Small intestine (tissue), 7 donors: ENCODE results near the gene DOK4. TPM values are rescaled to one million over a fixed set of nuclear protein-coding genes. Genes with fewer than 3 reads are reported as not detected.
A peak's percentile ranks its signal among the peaks of the same experiment; 100 is the strongest.

Source experiments
- DNase-seq, 2 donors: peaks; one replicate each; pipeline versions ENCODE4 v3.0.0 to v3.0.0-alpha.2; 2013
- FAIRE-seq: peaks from 2 replicates; lab custom pipeline; 2012; peaks lifted over from hg19 to GRCh38; lab: Jason Lieb, UNC
- H3K27ac ChIP-seq, 3 donors: one replicate each; pipeline ENCODE4 v1.5.1; 2013; ENCODE audit warnings: low read length in 2 of 3, mild to moderate bottlenecking in 2 of 3, control low read depth in 1 of 3, inconsistent platforms in 1 of 3, low read depth in 1 of 3, moderate library complexity in 1 of 3
- H3K27me3 ChIP-seq, 3 donors: one replicate each; pipeline ENCODE4 v1.6.1; 2013; ENCODE audit warnings: low read length in 3 of 3, inconsistent platforms in 1 of 3; ENCODE audit not compliant: control insufficient read depth in 3 of 3, insufficient read depth in 3 of 3
- H3K36me3 ChIP-seq, 3 donors: one replicate each; pipeline ENCODE4 v1.6.1; 2013; ENCODE audit warnings: low read length in 3 of 3, inconsistent platforms in 1 of 3, low read depth in 1 of 3, mild to moderate bottlenecking in 1 of 3, moderate library complexity in 1 of 3; ENCODE audit not compliant: control insufficient read depth in 3 of 3, insufficient read depth in 2 of 3
- H3K4me1 ChIP-seq, 3 donors: one replicate each; pipeline ENCODE4 v1.6.1; 2013; ENCODE audit warnings: low read length in 2 of 3, inconsistent platforms in 1 of 3, low read depth in 1 of 3, mild to moderate bottlenecking in 1 of 3, moderate library complexity in 1 of 3; ENCODE audit not compliant: control insufficient read depth in 3 of 3, insufficient read depth in 2 of 3
- H3K4me3 ChIP-seq, 3 donors: one replicate each; pipeline ENCODE4 v1.5.1; 2013; ENCODE audit warnings: low read length in 3 of 3, control low read depth in 1 of 3, inconsistent platforms in 1 of 3, low read depth in 1 of 3, mild to moderate bottlenecking in 1 of 3, moderate library complexity in 1 of 3
- H3K9me3 ChIP-seq, 2 donors: one replicate each; pipeline ENCODE4 v1.6.1; 2013; ENCODE audit warnings: low read depth in 1 of 2, low read length in 1 of 2; ENCODE audit not compliant: control insufficient read depth in 2 of 2, insufficient read depth in 1 of 2
- WGBS, 3 donors: extraction: QIAGEN DNeasy Blood & Tissue Kit; methylation state at CpG; one replicate each; pipeline ENCODE4 v1.1.7; 2013; 5-methylcytosine and 5-hydroxymethylcytosine counted together
- polyA plus RNA-seq, 4 donors: library from polyadenylated mRNA; stranded (reverse) in 3 of 4; unstranded in 1 of 4; fragments of 200-250 nt in 3 of 4; fragments of 120-200 nt in 1 of 4; gene quantifications; one replicate each; pipeline versions ENCODE4 v1.2.1 to v1.2.3, GENCODE V29; 2013
- donor health status: healthy with polysubstance abuse.
- donor health status: control.
- donor health status: control.
- donor health status: Bipolar disorder and iron deficiency.
- donor health status: healthy.

The DOK4 gene
- polyA plus RNA-seq, 4 donors = 53.0 to 144 (median 123) TPM

- Histone ChIP-seq H3K4me1 (peaks cover 7 to 76% (median 10%) of the 10 kb centered on the region in 3 donors), H3K36me3 (peaks cover 3 to 94% (median 14%) of the 10 kb centered on the region in 3 donors)
- FAIRE-seq = no peak
These were observed 12.4 kb downstream of the DOK4 start for GRCh38 chr16:57473906-57474305.

GRCh38 chr16:57473176-57473840 lies 13.0 kb downstream of the DOK4 start:
- Histone ChIP-seq H3K4me1 (peaks cover 7 to 70% (median 10%) of the 10 kb centered on the region in 3 donors), H3K36me3 (peaks cover 5 to 92% (median 14%) of the 10 kb centered on the region in 3 donors), H3K27ac (peak overlapping the region in 1 of 3 donors; percentile 76), H3K27me3 (no peaks in the 10 kb centered on the region), H3K4me3 (no peak overlapping the region), H3K9me3 (no peaks in the 10 kb centered on the region)
- DNase-seq = no peak
- WGBS, 3 donors = 89 to 93% (median 91%) methylated on average over 14 of the region's 14 CpGs
- no peak for FAIRE-seq

More at GRCh38 chr16:57473906-57474305, 12.4 kb downstream of the DOK4 start:
- no peak for DNase-seq
- Histone ChIP-seq H3K27me3 (no peaks in the 10 kb centered on the region), H3K4me3 (no peak overlapping the region), H3K27ac (no peak overlapping the region), H3K9me3 (no peaks in the 10 kb centered on the region)
- WGBS, 3 donors = 83 to 90% (median 85%) methylated on average over 8 of the region's 8 CpGs

- Histone ChIP-seq H3K36me3 (peaks cover 5 to 91% (median 14%) of the 10 kb centered on the region in 3 donors), H3K9me3 (no peaks in the 10 kb centered on the region), H3K4me3 (no peak overlapping the region), H3K4me1 (peaks cover 7 to 64% (median 10%) of the 10 kb centered on the region in 3 donors), H3K27me3 (no peaks in the 10 kb centered on the region), H3K27ac (peak overlapping the region; percentile 61 to 82 (median 76))
- WGBS, 3 donors = 48 to 59% (median 58%) methylated on average over 4 of the region's 4 CpGs
- FAIRE-seq (no peak), DNase-seq (no peak)
These were observed 13.6 kb downstream of the DOK4 start for GRCh38 chr16:57472665-57473060.

- Histone ChIP-seq H3K4me3 (no peak overlapping the region), H3K4me1 (peaks cover 7 to 58% (median 10%) of the 10 kb centered on the region in 3 donors), H3K36me3 (peaks cover 5 to 85% (median 14%) of the 10 kb centered on the region in 3 donors), H3K9me3 (no peaks in the 10 kb centered on the region), H3K27ac (peak overlapping the region; percentile 61 to 92 (median 82)), H3K27me3 (no peaks in the 10 kb centered on the region)
- FAIRE-seq (no peak), DNase-seq (peak; percentile 89 to 93)
- 29 to 50% (median 46%) methylated on average over 10 of the region's 10 CpGs for WGBS, 3 donors
These were observed 14.2 kb downstream of the DOK4 start for GRCh38 chr16:57471852-57472664.

GRCh38 chr16:57471209-57471608 lies 15.1 kb downstream of the DOK4 start:
- DNase-seq = no peak
- H3K4me1 ChIP-seq = peaks cover 7 to 50% (median 10%) of the 10 kb centered on the region in 3 donors
- 79 to 89% (median 82%) methylated on average over 1 of the region's 1 CpG for WGBS, 3 donors
- H3K4me3 ChIP-seq = no peak overlapping the region
- peaks cover 5 to 85% (median 16%) of the 10 kb centered on the region in 3 donors for H3K36me3 ChIP-seq
- no peaks in the 10 kb centered on the region for H3K27me3 ChIP-seq
- peak overlapping the region; percentile 70 to 92 (median 75) for H3K27ac ChIP-seq
- no peak for FAIRE-seq
- no peaks in the 10 kb centered on the region for H3K9me3 ChIP-seq

- no peaks in the 10 kb centered on the region for H3K9me3 ChIP-seq
- H3K36me3 ChIP-seq = peaks cover 5 to 85% (median 18%) of the 10 kb centered on the region in 3 donors
- H3K27me3 ChIP-seq = no peaks in the 10 kb centered on the region
- WGBS, 3 donors = 20 to 27% (median 23%) methylated on average over 6 of the region's 6 CpGs
- H3K4me1 ChIP-seq = peaks cover 7 to 45% (median 10%) of the 10 kb centered on the region in 3 donors
- no peak for FAIRE-seq
- H3K27ac ChIP-seq = peak overlapping the region; percentile 70 to 92 (median 75)
- peak; percentile 84 to 85 for DNase-seq
- H3K4me3 ChIP-seq = no peak overlapping the region
These were observed 15.6 kb downstream of the DOK4 start for GRCh38 chr16:57470711-57471110.

- no peak for FAIRE-seq
- 77 to 85% (median 81%) methylated on average over 9 of the region's 9 CpGs for WGBS, 3 donors
- no peaks in the 10 kb centered on the region for H3K27me3 ChIP-seq
- peaks cover 5 to 79% (median 18%) of the 10 kb centered on the region in 3 donors for H3K36me3 ChIP-seq
- no peaks in the 10 kb centered on the region for H3K9me3 ChIP-seq
- H3K4me1 ChIP-seq = peaks cover 7 to 43% (median 10%) of the 10 kb centered on the region in 3 donors
- peak overlapping the region; percentile 70 to 92 (median 75) for H3K27ac ChIP-seq
- no peak for DNase-seq
- H3K4me3 ChIP-seq = no peak overlapping the region
These were observed 16.3 kb downstream of the DOK4 start for GRCh38 chr16:57469917-57470470.

- no peaks in the 10 kb centered on the region for H3K27me3 ChIP-seq
- no peak overlapping the region for H3K4me3 ChIP-seq
- no peaks in the 10 kb centered on the region for H3K9me3 ChIP-seq
- H3K4me1 ChIP-seq = peaks cover 7 to 43% (median 10%) of the 10 kb centered on the region in 3 donors
- H3K27ac ChIP-seq = no peak overlapping the region
- FAIRE-seq (no peak), DNase-seq (no peak)
- WGBS, 3 donors = 90 to 95% (median 95%) methylated on average over 11 of the region's 11 CpGs
- H3K36me3 ChIP-seq = peaks cover 5 to 75% (median 18%) of the 10 kb centered on the region in 3 donors
These were observed 17.2 kb downstream of the DOK4 start for GRCh38 chr16:57469046-57469445.
